Panc1 (cell line): Measurements from ENCODE around the gene ARSI.

Experiments
- CTCF ChIP-seq: fragments of 450-650 bp; IDR thresholded peaks from 2 replicates; pipeline ENCODE4 v1.5.1; 2017; ENCODE audit warnings: mild to moderate bottlenecking
- POLR2AphosphoS5 ChIP-seq: IDR thresholded peaks from 2 replicates; pipeline ENCODE4 v1.6.1; 2012; ENCODE audit warnings: mild to moderate bottlenecking, low read depth, low read length, moderate library complexity
- REST ChIP-seq, 2 experiments: IDR thresholded peaks; 2 replicates each; pipeline ENCODE4 v1.6.1; 2011 to 2012; ENCODE audit warnings: low read depth in 2 of 2, control low read depth in 1 of 2, low read length in 1 of 2, mild to moderate bottlenecking in 1 of 2, moderate library complexity in 1 of 2; ENCODE audit not compliant: insufficient read depth in 1 of 2
- SIN3A ChIP-seq: IDR thresholded peaks from 2 replicates; pipeline ENCODE4 v1.6.1; 2012; ENCODE audit warnings: low read depth, mild to moderate bottlenecking, low read length, moderate library complexity, borderline replicate concordance; ENCODE audit not compliant: insufficient read depth
- TCF7L2 ChIP-seq: IDR thresholded peaks from 2 replicates; pipeline ENCODE4 v1.6.1; 2011; ENCODE audit warnings: mild to moderate bottlenecking, low read depth, low read length, inconsistent platforms

GRCh38 chr5:150329881-150330876, 27.5 kb upstream of the ARSI start:
- TF ChIP-seq CTCF: no peak
- no peak for TF ChIP-seq REST (IDR thresholded peaks at IDR 0.05; ENCODE audit: insufficient read depth in 1 of 2, low read depth in 2 of 2, low read length in 1 of 2)
- no peak for TF ChIP-seq POLR2AphosphoS5
- TF ChIP-seq SIN3A: no peak
- no peak for TF ChIP-seq TCF7L2
